Activated T-cell treated with anti-CD3 and anti-CD28 coated beads, Interleukin-2, amount 50 U/mL, for 24 hours (primary cell): ENCODE data around the gene PSMG2.

Source experiments
- DNase-seq: peaks from one replicate; pipeline ENCODE4 v3.0.0-alpha.2; 2020
- H3K27ac Mint-ChIP-seq: 2 replicates; pipeline ENCODE4 v1.8.0; 2020; ENCODE audit warnings: mild to moderate bottlenecking, mixed read lengths
- H3K27me3 Mint-ChIP-seq: 2 replicates; pipeline ENCODE4 v1.8.0; 2020; ENCODE audit warnings: mixed read lengths
- H3K36me3 Mint-ChIP-seq: 2 replicates; pipeline ENCODE4 v1.8.0; 2020; ENCODE audit warnings: low read depth, mixed read lengths
- H3K4me1 Mint-ChIP-seq: 2 replicates; pipeline ENCODE4 v1.8.0; 2020; ENCODE audit warnings: low read depth, mixed read lengths
- H3K4me3 Mint-ChIP-seq: 2 replicates; pipeline ENCODE4 v1.8.0; 2020; ENCODE audit warnings: mild to moderate bottlenecking, moderate library complexity, mixed read lengths
- H3K9me3 Mint-ChIP-seq: 2 replicates; pipeline ENCODE4 v1.8.0; 2020; ENCODE audit warnings: mixed read lengths

The PSMG2 gene

DNA sequence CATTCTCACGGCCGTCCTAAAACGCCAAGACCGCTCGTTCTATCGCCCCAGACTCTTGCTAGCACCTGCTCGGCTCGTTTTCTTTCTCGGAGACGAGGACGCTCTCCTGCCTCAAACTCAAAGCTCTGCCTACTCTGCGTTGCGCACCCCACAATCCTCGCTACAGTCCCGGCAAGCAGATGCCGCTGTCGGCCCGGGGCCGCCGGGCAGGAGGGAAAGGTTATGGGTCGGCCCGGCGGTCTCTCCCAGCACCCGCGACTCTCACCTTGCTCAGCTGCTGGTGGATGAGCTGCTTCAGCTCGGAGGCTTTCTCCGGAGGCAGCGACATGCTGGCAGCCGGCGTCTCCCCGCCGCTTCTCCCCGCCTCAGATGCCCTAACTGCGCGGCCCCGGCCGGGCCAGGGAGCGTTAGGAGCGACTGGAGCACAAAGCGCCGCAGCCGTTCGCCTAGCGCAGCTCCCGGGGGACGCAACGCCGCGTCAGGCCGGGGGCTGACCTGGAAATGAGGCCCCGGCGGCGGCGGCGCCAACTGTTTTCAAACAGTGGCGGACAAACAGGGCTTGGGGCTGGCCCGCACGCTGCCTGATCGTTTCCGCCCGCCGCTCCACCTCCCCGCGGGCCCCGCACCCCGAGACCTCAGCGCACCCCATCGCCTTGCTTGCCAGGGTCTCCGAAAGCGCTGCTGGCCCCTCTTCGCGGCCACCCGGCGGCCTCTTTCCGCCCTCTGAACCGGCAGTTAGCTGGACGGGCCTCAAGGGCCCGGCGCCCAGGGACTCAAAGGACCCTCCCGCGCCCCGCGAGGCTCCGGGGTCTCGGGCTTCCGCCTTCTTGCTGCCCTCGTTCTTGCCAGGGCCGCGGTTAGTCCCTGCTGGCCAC, at the start of gene PSMG2, which contains the start of gene CEP76:
TSS of gene PSMG2 (plus strand) at position 822 of the 875 bp plus-strand sequence. CDS start 66 bp downstream, outside the sequence.
TSS of gene CEP76 (minus strand) at position 503 of the 875 bp plus-strand sequence. CDS start at position 328, 175 bp downstream.
- Mint-ChIP-seq H3K4me3 (peak within 1 kb of the TSS; percentile 99), H3K27ac (peak within 1 kb of the TSS; percentile 100), H3K27me3 (no peaks in the 10 kb centered on the region), H3K4me1 (peaks cover 47% of the 10 kb centered on the region), H3K9me3 (no peaks in the 10 kb centered on the region), H3K36me3 (peaks cover 84% of the 10 kb centered on the region)
- peak; percentile 92 for DNase-seq

DNA sequence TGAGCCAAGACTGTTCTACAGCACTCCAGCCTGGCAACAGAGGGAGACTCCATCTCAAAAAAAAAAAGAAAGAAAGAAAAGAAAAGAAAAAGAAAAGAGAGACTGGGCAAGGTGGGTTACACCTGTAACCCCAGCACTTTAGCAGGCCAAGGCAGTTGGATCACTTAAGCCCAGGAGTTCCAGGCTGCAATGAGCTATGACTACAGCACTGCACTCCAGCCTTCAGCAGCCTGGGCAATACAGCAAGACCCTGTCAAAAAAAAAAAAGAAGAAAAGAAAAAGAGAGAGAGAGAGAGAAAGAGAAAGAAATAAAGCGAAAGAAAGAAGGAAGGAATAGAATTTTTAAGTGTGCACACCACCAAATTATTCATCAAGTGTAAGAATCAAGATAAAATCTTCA, 47.9 kb upstream of the PSMG2 start:
- Mint-ChIP-seq H3K4me1 (peaks cover 26% of the 10 kb centered on the region), H3K27me3 (peaks cover 35% of the 10 kb centered on the region), H3K4me3 (no peak overlapping the region), H3K36me3 (no peaks in the 10 kb centered on the region), H3K27ac (no peak overlapping the region), H3K9me3 (no peaks in the 10 kb centered on the region)
- DNase-seq = no peak

GRCh38 chr18:12656605-12656937, 46.3 kb upstream of the PSMG2 start:
- peak overlapping the region; percentile 51 for H3K27ac Mint-ChIP-seq
- H3K4me3 Mint-ChIP-seq = peak overlapping the region; percentile 71
- peaks cover 35% of the 10 kb centered on the region for H3K27me3 Mint-ChIP-seq
- H3K36me3 Mint-ChIP-seq = no peaks in the 10 kb centered on the region
- no peak for DNase-seq
- H3K4me1 Mint-ChIP-seq = peaks cover 26% of the 10 kb centered on the region
- no peaks in the 10 kb centered on the region for H3K9me3 Mint-ChIP-seq

- Mint-ChIP-seq H3K4me1 (peaks cover 26% of the 10 kb centered on the region), H3K27me3 (peaks cover 29% of the 10 kb centered on the region), H3K27ac (no peak overlapping the region), H3K36me3 (no peaks in the 10 kb centered on the region), H3K4me3 (peak overlapping the region; percentile 71), H3K9me3 (no peaks in the 10 kb centered on the region)
- DNase-seq = no peak
Observed at GRCh38 chr18:12656938-12657683, 45.7 kb upstream of the PSMG2 start.

- Mint-ChIP-seq H3K4me3 (peak within 1 kb of the TSS; percentile 74), H3K27ac (peak within 1 kb of the TSS; percentile 50), H3K4me1 (peaks cover 22% of the 10 kb centered on the region), H3K36me3 (no peaks in the 10 kb centered on the region), H3K27me3 (peaks cover 24% of the 10 kb centered on the region), H3K9me3 (no peaks in the 10 kb centered on the region)
- peak; percentile 70 for DNase-seq
Observed at GRCh38 chr18:12657684-12658425, 45.0 kb upstream of the PSMG2 start, which contains the start of gene SPIRE1. SPIRE1 (minus strand) TSS chr18:12658107; CDS start chr18:12657866, 241 bp downstream.

DNA sequence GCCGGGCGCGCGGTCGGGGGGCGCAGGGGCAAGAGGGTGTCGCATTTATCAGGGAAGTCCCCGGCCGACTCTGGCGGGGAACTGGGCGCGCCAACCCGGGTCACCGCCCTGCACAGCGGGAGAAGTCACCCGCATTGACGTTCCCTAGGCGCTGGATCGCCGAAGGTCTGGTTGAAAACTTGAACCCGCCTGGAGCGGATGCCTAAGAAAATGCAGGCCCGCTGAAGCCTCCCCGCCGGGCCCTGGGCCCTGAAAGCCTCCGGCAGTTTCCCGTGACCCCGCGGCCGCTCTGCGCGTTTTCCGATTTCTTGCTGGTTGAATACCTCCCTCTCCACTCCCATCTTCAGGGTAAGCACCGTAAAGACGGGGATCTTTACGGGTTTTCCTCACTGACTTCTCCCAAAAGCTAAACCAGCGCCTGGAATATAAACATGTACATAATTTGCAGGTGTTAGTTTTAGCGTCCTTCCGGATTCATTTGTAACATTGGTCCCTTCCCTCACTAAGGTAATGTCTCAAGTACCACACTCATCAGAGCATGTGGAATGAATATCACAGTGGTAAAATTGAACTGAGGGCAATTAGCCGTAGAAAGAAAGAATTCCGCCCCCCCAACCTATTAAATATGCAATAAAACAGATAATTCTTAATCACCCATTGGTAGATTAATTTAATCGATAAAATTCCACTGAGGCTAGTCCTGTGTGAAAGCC, 44.3 kb upstream of the PSMG2 start:
- Mint-ChIP-seq H3K9me3 (no peaks in the 10 kb centered on the region), H3K4me1 (peaks cover 22% of the 10 kb centered on the region), H3K27me3 (peaks cover 20% of the 10 kb centered on the region), H3K36me3 (no peaks in the 10 kb centered on the region), H3K27ac (peak overlapping the region; percentile 50), H3K4me3 (peak overlapping the region; percentile 74)
- no peak for DNase-seq

GRCh38 chr18:12659904-12660605, 42.8 kb upstream of the PSMG2 start:
- H3K27ac Mint-ChIP-seq = no peak overlapping the region
- H3K4me3 Mint-ChIP-seq = no peak overlapping the region
- H3K9me3 Mint-ChIP-seq = no peaks in the 10 kb centered on the region
- H3K27me3 Mint-ChIP-seq = peaks cover 15% of the 10 kb centered on the region
- peak; percentile 38 for DNase-seq
- H3K4me1 Mint-ChIP-seq = peaks cover 23% of the 10 kb centered on the region
- H3K36me3 Mint-ChIP-seq = no peaks in the 10 kb centered on the region

- H3K27me3 Mint-ChIP-seq = no peaks in the 10 kb centered on the region
- peaks cover 11% of the 10 kb centered on the region for H3K36me3 Mint-ChIP-seq
- no peak for DNase-seq
- H3K4me1 Mint-ChIP-seq = peaks cover 7% of the 10 kb centered on the region
- H3K4me3 Mint-ChIP-seq = no peak overlapping the region
- no peak overlapping the region for H3K27ac Mint-ChIP-seq
- H3K9me3 Mint-ChIP-seq = no peaks in the 10 kb centered on the region
Observed at GRCh38 chr18:12668041-12668440, 34.8 kb upstream of the PSMG2 start.

DNA sequence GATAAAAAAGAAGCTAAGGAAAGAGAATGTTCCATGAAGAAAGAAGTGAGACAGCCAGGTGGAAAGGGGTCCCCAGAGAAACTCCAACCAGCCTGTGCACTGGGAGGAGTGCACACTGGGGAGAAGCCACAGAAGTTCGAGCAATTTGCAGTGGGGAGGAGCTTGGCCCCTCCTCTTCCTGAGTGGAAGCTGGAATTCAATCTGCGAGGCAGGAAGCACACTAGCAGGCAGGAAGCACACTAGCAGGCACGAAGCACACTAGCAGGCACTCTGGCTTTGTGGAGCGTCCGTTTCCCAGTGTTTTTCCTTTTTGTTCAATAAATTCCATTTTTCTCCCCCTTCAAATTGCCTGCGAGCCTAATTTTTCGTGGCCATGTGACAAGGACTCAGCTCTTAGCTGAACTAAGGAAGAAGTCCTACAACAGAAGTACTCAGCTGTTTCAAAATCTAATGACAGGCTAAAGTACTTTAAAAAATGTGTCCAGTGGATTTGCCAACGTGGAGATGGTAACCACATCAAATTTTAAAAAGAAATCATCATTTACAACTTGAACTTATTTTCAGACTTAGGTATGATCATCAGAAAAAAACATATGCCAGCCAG, 23.6 kb upstream of the PSMG2 start:
- no peaks in the 10 kb centered on the region for H3K9me3 Mint-ChIP-seq
- H3K4me3 Mint-ChIP-seq = no peak overlapping the region
- peaks cover 8% of the 10 kb centered on the region for H3K4me1 Mint-ChIP-seq
- peak overlapping the region; percentile 73 for H3K27ac Mint-ChIP-seq
- H3K36me3 Mint-ChIP-seq = peaks cover 59% of the 10 kb centered on the region
- no peaks in the 10 kb centered on the region for H3K27me3 Mint-ChIP-seq
- no peak for DNase-seq

- Mint-ChIP-seq H3K9me3 (no peaks in the 10 kb centered on the region), H3K27me3 (no peaks in the 10 kb centered on the region), H3K4me3 (no peak overlapping the region), H3K27ac (no peak overlapping the region), H3K36me3 (peaks cover 38% of the 10 kb centered on the region), H3K4me1 (peaks cover 2% of the 10 kb centered on the region)
- DNase-seq = no peak
Observed at GRCh38 chr18:12686100-12686499, 16.7 kb upstream of the PSMG2 start.

GRCh38 chr18:12689256-12689850, 13.5 kb upstream of the PSMG2 start:
- H3K9me3 Mint-ChIP-seq = no peaks in the 10 kb centered on the region
- no peak overlapping the region for H3K4me3 Mint-ChIP-seq
- no peak for DNase-seq
- H3K27ac Mint-ChIP-seq = no peak overlapping the region
- H3K4me1 Mint-ChIP-seq = peaks cover 14% of the 10 kb centered on the region
- peaks cover 40% of the 10 kb centered on the region for H3K36me3 Mint-ChIP-seq
- no peaks in the 10 kb centered on the region for H3K27me3 Mint-ChIP-seq

DNA sequence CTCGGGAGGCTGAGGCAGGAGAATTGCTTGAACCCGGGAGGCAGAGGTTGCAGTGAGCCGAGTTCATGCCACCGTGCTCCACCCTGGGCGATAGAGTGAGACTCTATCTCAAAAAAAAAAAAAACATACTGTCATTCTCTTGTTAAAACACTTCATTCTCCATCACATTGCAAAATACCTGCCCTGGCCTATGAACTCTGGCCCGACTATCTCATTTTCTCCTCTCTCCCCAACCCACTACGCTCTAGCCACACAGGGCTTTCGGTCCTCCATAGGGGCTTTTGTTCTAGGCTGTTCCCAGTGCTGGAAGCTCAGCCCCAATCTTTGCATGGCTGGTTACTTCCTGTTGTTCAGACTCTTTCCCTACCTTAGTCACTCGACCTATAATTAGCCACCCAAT, 10.6 kb upstream of the PSMG2 start:
- H3K27ac Mint-ChIP-seq = no peak overlapping the region
- no peak overlapping the region for H3K4me3 Mint-ChIP-seq
- peaks cover 15% of the 10 kb centered on the region for H3K4me1 Mint-ChIP-seq
- no peaks in the 10 kb centered on the region for H3K27me3 Mint-ChIP-seq
- no peak for DNase-seq
- no peaks in the 10 kb centered on the region for H3K9me3 Mint-ChIP-seq
- H3K36me3 Mint-ChIP-seq = peaks cover 43% of the 10 kb centered on the region

- H3K36me3 Mint-ChIP-seq = peaks cover 57% of the 10 kb centered on the region
- no peaks in the 10 kb centered on the region for H3K27me3 Mint-ChIP-seq
- H3K4me1 Mint-ChIP-seq = peaks cover 18% of the 10 kb centered on the region
- peak overlapping the region; percentile 67 for H3K27ac Mint-ChIP-seq
- H3K9me3 Mint-ChIP-seq = no peaks in the 10 kb centered on the region
- DNase-seq = no peak
- no peak overlapping the region for H3K4me3 Mint-ChIP-seq
Observed at GRCh38 chr18:12694032-12694431, 8.8 kb upstream of the PSMG2 start.
